HEK293 (cell line): ENCODE measurements around the gene CHRM4.

Experiments used
- CTCF ChIA-PET: fragments of 350-600 bp; formaldehyde crosslinking; extraction: SDS; loops from one replicate; lab custom pipeline; 2021; ENCODE audit warnings: antibody characterized with exemption; lab: Yijun Ruan, JAX
- POLR2A ChIA-PET: fragments of 300-600 bp; formaldehyde crosslinking; extraction: SDS; loops from one replicate; lab custom pipeline; 2020; ENCODE audit warnings: antibody characterized with exemption, inconsistent platforms; lab: Yijun Ruan, JAX
- H3K27ac ChIP-seq: fragments of 200-500 bp; sonication (Bioruptor generic); 2 replicates; pipeline ENCODE4 v1.5.1; 2014; ENCODE audit warnings: low read depth, low read length, control low read depth, inconsistent platforms; ENCODE audit errors: extremely low read depth
- H3K36me3 ChIP-seq, 2 experiments: fragments of 200-500 bp in 1 of 2; sonication (Bioruptor generic) in 1 of 2; 1 replicate in 1 of 2; 2 replicates in 1 of 2; pipeline ENCODE4 v1.5.1; 2014 to 2017; ENCODE audit warnings: inconsistent platforms in 2 of 2, low read length in 2 of 2; ENCODE audit not compliant: control insufficient read depth in 2 of 2, insufficient read depth in 1 of 2
- H3K4me1 ChIP-seq: fragments of 200-500 bp; sonication (Bioruptor generic); 2 replicates; pipeline ENCODE4 v1.5.1; 2014; ENCODE audit warnings: mild to moderate bottlenecking, low read length, inconsistent platforms; ENCODE audit not compliant: control insufficient read depth, insufficient read depth
- H3K4me3 ChIP-seq: 2 replicates; pipeline ENCODE4 v1.5.1; 2011; ENCODE audit warnings: low read depth, mild to moderate bottlenecking, control low read depth, low read length, moderate library complexity
- H3K9me3 ChIP-seq: fragments of 200-500 bp; sonication (Bioruptor generic); 2 replicates; pipeline ENCODE4 v1.5.1; 2014; ENCODE audit warnings: low read depth, low read length, inconsistent platforms; ENCODE audit not compliant: control insufficient read depth, insufficient read depth
- OSR2 ChIP-seq: fragments of 450-650 bp; formaldehyde crosslinking; IDR thresholded peaks from 2 replicates; pipeline ENCODE4 v1.5.1; 2016; ENCODE audit warnings: missing biosample characterization, missing genetic modification characterization
- RBAK ChIP-seq: fragments of 450-650 bp; formaldehyde crosslinking; IDR thresholded peaks from 2 replicates; pipeline ENCODE4 v1.5.1; 2016; ENCODE audit warnings: missing biosample characterization, missing genetic modification characterization
- SP7 ChIP-seq: fragments of 450-650 bp; formaldehyde crosslinking; IDR thresholded peaks from 2 replicates; pipeline ENCODE4 v1.5.1; 2016; ENCODE audit warnings: missing biosample characterization, missing genetic modification characterization
- ZBTB1 ChIP-seq: fragments of 450-650 bp; formaldehyde crosslinking; IDR thresholded peaks from 2 replicates; pipeline ENCODE4 v1.5.1; 2016; ENCODE audit warnings: missing biosample characterization, missing genetic modification characterization
- ZBTB20 ChIP-seq: fragments of 450-650 bp; formaldehyde crosslinking; IDR thresholded peaks from 2 replicates; pipeline ENCODE4 v1.5.1; 2016; ENCODE audit warnings: missing biosample characterization, missing genetic modification characterization
- ZFP3 ChIP-seq: fragments of 450-650 bp; formaldehyde crosslinking; IDR thresholded peaks from 2 replicates; pipeline ENCODE4 v1.5.1; 2016; ENCODE audit warnings: low read depth, missing biosample characterization, missing genetic modification characterization
- ZFP41 ChIP-seq: fragments of 450-650 bp; formaldehyde crosslinking; IDR thresholded peaks from 2 replicates; pipeline ENCODE4 v1.5.1; 2016; ENCODE audit warnings: missing biosample characterization, missing genetic modification characterization, borderline replicate concordance
- ZIC2 ChIP-seq: fragments of 450-650 bp; formaldehyde crosslinking; IDR thresholded peaks from 2 replicates; pipeline ENCODE4 v1.5.1; 2016; ENCODE audit warnings: missing biosample characterization, missing genetic modification characterization
- ZNF174 ChIP-seq: fragments of 450-650 bp; formaldehyde crosslinking; IDR thresholded peaks from 2 replicates; pipeline ENCODE4 v1.5.0; 2017; ENCODE audit warnings: missing biosample characterization, mild to moderate bottlenecking, missing genetic modification characterization
- ZNF366 ChIP-seq: fragments of 450-650 bp; formaldehyde crosslinking; conservative IDR thresholded peaks from 2 replicates; pipeline ENCODE4 v1.5.1; 2016; ENCODE audit warnings: missing biosample characterization, missing genetic modification characterization
- ZNF391 ChIP-seq: fragments of 450-650 bp; formaldehyde crosslinking; IDR thresholded peaks from 2 replicates; pipeline ENCODE4 v1.5.1; 2016; ENCODE audit warnings: low read depth, missing biosample characterization, missing genetic modification characterization, borderline replicate concordance
- ZNF404 ChIP-seq: fragments of 450-650 bp; formaldehyde crosslinking; IDR thresholded peaks from 2 replicates; pipeline ENCODE4 v1.5.1; 2017; ENCODE audit warnings: missing biosample characterization, missing genetic modification characterization
- ZNF501 ChIP-seq: fragments of 450-650 bp; formaldehyde crosslinking; IDR thresholded peaks from 2 replicates; pipeline ENCODE4 v1.5.1; 2016; ENCODE audit warnings: missing biosample characterization, missing genetic modification characterization
- ZNF514 ChIP-seq: fragments of 450-650 bp; formaldehyde crosslinking; IDR thresholded peaks from 2 replicates; pipeline ENCODE4 v1.5.1; 2016; ENCODE audit warnings: missing biosample characterization, missing genetic modification characterization
- ZNF529 ChIP-seq: fragments of 450-650 bp; formaldehyde crosslinking; IDR thresholded peaks from 2 replicates; pipeline ENCODE4 v1.5.1; 2017; ENCODE audit warnings: missing genetic modification characterization, missing biosample characterization; ENCODE audit not compliant: insufficient replicate concordance
- ZNF623 ChIP-seq: fragments of 450-650 bp; formaldehyde crosslinking; IDR thresholded peaks from 2 replicates; pipeline ENCODE4 v1.5.1; 2016; ENCODE audit warnings: missing biosample characterization, missing genetic modification characterization
- ZNF670 ChIP-seq: fragments of 450-650 bp; formaldehyde crosslinking; IDR thresholded peaks from 2 replicates; pipeline ENCODE4 v1.5.1; 2016; ENCODE audit warnings: missing biosample characterization, missing genetic modification characterization, low read depth
- ZXDB ChIP-seq: fragments of 450-650 bp; formaldehyde crosslinking; IDR thresholded peaks from 2 replicates; pipeline ENCODE4 v1.5.1; 2016; ENCODE audit warnings: missing biosample characterization, missing genetic modification characterization
- TF ChIP-seq, protein P1 (sequence below): fragments of 450-650 bp; formaldehyde crosslinking; IDR thresholded peaks from 2 replicates; pipeline ENCODE4 v1.5.1; 2016; ENCODE audit warnings: missing biosample characterization, missing genetic modification characterization

The CHRM4 gene

DNA sequence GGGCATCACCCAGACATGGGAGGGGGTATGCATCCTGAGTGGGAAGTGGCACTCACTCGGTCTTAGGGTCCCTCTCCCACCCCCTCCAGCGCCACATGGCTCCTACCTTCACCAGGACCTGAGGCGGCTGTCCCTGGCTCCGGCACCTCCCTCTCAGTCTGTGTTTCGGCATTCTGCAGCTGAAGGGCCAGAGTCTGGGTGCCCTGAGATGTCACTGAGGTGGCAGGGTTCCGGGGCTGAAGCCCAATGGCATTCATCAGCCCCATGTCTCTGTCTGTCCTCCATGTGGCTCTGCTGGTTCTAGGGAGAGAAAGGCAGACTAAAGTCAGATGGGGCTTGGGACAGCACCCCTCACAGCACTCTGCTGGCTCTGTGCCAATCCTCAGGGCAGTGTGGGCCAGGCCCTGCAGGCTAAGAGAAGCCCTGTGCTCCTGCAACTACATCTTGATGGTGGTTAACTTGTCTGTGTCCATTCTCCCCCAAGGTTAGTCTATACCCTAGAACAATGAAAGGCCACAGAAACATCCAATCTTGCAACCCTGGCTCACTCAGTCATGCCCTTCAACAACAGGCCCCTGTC is 16.9 kb upstream of the CHRM4 start:
- ChIA-PET CTCF (interaction anchor here (0.6 to 1.3 kb wide), 5 partner anchors 9 to 56 kb away, joined by 3 to 5 read pairs (median 3); partner anchors contain the start of gene CHRM4), POLR2A (no interaction called here)
- H3K4me1 ChIP-seq: no peaks in the 10 kb centered on the region
- H3K4me3 ChIP-seq: no peak overlapping the region
- H3K27ac ChIP-seq: no peak overlapping the region
- TF ChIP-seq ZNF391 (tag by site-specific recombination) (no peak), ZBTB1 (tag by site-specific recombination) (no peak), OSR2 (tag by site-specific recombination) (no peak)
- no peaks in the 10 kb centered on the region for H3K9me3 ChIP-seq
- H3K36me3 ChIP-seq: peaks cover 0 to 58% of the 10 kb centered on the region in 2 experiments; a peak in 2 of 3 replicates

DNA sequence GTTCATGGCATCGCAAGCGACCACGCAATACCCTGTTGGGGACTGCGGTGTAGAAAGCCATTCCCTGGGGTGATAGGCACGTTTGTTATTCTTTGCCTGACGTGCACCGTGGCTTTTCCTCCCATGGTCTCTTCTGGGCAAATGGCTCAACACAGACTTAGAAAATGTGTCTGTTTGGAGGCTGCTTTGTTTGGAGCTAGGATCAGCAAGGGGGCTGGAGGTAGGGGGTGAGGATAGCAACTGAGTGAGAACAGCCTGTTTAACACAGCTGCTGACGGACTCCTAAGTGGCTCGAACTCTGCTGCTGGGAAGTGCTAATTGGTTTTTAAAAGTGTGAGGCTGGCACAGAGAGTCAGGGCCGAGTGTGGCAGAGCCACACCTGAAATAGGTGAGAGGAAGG is 16.1 kb upstream of the CHRM4 start:
- Histone ChIP-seq H3K9me3 (no peaks in the 10 kb centered on the region), H3K4me1 (no peaks in the 10 kb centered on the region), H3K4me3 (no peak overlapping the region), H3K27ac (no peak overlapping the region), H3K36me3 (peaks cover 0 to 59% of the 10 kb centered on the region in 2 experiments; a peak in 2 of 3 replicates)
- ChIA-PET POLR2A (no interaction called here), CTCF (interaction anchor here (0.8 to 1.2 kb wide), 2 partner anchors 16 to 55 kb away, joined by 3 to 5 read pairs; partner anchors contain the start of gene CHRM4)
- no peak for TF ChIP-seq ZNF514 (tag by site-specific recombination)
- TF ChIP-seq ZIC2: peak; percentile 81

- H3K9me3 ChIP-seq: no peaks in the 10 kb centered on the region
- POLR2A ChIA-PET: interaction anchor here (1.2 kb wide), 1 partner anchor 9 kb away, joined by 3 read pairs; no protein-coding TSS in a partner anchor
- peaks cover 0 to 61% of the 10 kb centered on the region in 2 experiments; a peak in 2 of 3 replicates for H3K36me3 ChIP-seq
- CTCF ChIA-PET: interaction anchor here (1.8 kb wide), 1 partner anchor 12 kb away, joined by 6 read pairs; the partner anchor contains the start of gene CHRM4
- no peak overlapping the region for H3K4me3 ChIP-seq
- no peaks in the 10 kb centered on the region for H3K4me1 ChIP-seq
- no peak overlapping the region for H3K27ac ChIP-seq
- TF ChIP-seq SP7 (no peak), ZNF366 (tag by site-specific recombination) (no peak), ZNF623 (no peak), ZFP41 (no peak), ZXDB (tag by site-specific recombination) (no peak), ZNF529 (tag by site-specific recombination) (no peak), ZFP3 (no peak), ZNF501 (tag by site-specific recombination) (no peak), ZNF670 (tag by site-specific recombination) (no peak), ZNF174 (tag by site-specific recombination) (no peak), ZNF404 (no peak), RBAK (tag by site-specific recombination) (no peak), ZBTB20 (no peak)
- TF ChIP-seq, protein P1, sequence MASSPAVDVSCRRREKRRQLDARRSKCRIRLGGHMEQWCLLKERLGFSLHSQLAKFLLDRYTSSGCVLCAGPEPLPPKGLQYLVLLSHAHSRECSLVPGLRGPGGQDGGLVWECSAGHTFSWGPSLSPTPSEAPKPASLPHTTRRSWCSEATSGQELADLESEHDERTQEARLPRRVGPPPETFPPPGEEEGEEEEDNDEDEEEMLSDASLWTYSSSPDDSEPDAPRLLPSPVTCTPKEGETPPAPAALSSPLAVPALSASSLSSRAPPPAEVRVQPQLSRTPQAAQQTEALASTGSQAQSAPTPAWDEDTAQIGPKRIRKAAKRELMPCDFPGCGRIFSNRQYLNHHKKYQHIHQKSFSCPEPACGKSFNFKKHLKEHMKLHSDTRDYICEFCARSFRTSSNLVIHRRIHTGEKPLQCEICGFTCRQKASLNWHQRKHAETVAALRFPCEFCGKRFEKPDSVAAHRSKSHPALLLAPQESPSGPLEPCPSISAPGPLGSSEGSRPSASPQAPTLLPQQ (tag by site-specific recombination): no peak
Observed at GRCh38 chr11:46404476-46405017, 13.0 kb upstream of the CHRM4 start.
